Esophagus muscularis mucosa (tissue), 4 donors: ENCODE data around the gene KMT5B.

Experiments used
- CTCF ChIP-seq, 3 experiments: fragments of 200-600 bp in 2 of 3; fragments of 450-650 bp in 1 of 3; sonication (generic) in 2 of 3; IDR thresholded peaks; one replicate each; pipeline ENCODE4 v1.5.1; 2017 to 2019; ENCODE audit warnings: antibody characterized with exemption in 3 of 3, mild to moderate bottlenecking in 2 of 3, moderate library complexity in 1 of 3
- EP300 ChIP-seq: sonication (generic); formaldehyde crosslinking; IDR thresholded peaks from one replicate; pipeline ENCODE4 v1.6.1; 2017; ENCODE audit warnings: antibody characterized with exemption
- POLR2A ChIP-seq: fragments of 450-650 bp; IDR thresholded peaks from one replicate; pipeline ENCODE4 v1.6.1; 2017; ENCODE audit warnings: antibody characterized with exemption, moderate library complexity, mild to moderate bottlenecking, low read depth
- POLR2AphosphoS5 ChIP-seq, 2 donors: sonication (generic); formaldehyde crosslinking; IDR thresholded peaks; one replicate each; pipeline ENCODE4 v1.6.1; 2017; ENCODE audit warnings: antibody characterized with exemption in 2 of 2

- no peak for TF ChIP-seq CTCF (IDR thresholded peaks at IDR 0.05)
- no peak for TF ChIP-seq POLR2A
- TF ChIP-seq POLR2AphosphoS5 (IDR thresholded peaks at IDR 0.05): no peak
- TF ChIP-seq EP300: no peak
Measured at GRCh38 chr11:68226421-68226820, 13.3 kb upstream of the KMT5B start.
